Astrocyte of the cerebellum (primary cell): Measurements from ENCODE around the gene GHRHR.

Experiments used
- DNase-seq: peaks from one replicate; pipeline ENCODE4 v3.0.0-alpha.2; 2011; ENCODE audit warnings: low read depth
- H3K4me3 ChIP-seq: 2 replicates; pipeline ENCODE4 v1.5.1; 2011; ENCODE audit warnings: mild to moderate bottlenecking, low read depth, low read length, moderate library complexity
- in situ Hi-C: cut with HindIII; loops from 2 replicates; pipeline ENCODE4 v1.10.0; 2017; ENCODE audit warnings: low sequenced_read_pairs
- TF ChIP-seq, protein P1 (sequence below): IDR thresholded peaks from 2 replicates; pipeline ENCODE4 v1.5.1; 2012; ENCODE audit warnings: low read length, low read depth, moderate library complexity, mild to moderate bottlenecking; ENCODE audit errors: missing control alignments

The GHRHR gene

DNA sequence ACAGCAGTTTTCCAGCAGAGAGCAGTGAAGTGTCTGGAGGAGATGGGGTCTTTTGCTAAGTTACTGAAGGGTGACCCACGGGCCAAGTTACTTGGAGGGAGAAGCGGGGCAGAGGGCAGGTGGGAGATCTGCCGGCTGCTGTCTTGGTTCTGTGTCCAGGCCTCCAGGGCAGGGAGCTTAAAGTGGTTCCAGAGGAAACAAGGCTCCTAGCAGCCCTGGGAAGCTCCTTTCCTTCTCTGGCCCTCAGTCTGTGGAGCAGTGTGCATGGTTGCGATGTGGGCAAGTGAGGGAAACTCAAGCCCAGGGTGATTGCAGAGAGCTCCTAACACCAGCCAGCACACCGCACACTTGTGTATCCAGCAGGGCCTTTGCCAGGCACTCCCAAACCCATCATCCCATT, 6.3 kb downstream of the GHRHR start:
- DNase-seq: no peak

DNA sequence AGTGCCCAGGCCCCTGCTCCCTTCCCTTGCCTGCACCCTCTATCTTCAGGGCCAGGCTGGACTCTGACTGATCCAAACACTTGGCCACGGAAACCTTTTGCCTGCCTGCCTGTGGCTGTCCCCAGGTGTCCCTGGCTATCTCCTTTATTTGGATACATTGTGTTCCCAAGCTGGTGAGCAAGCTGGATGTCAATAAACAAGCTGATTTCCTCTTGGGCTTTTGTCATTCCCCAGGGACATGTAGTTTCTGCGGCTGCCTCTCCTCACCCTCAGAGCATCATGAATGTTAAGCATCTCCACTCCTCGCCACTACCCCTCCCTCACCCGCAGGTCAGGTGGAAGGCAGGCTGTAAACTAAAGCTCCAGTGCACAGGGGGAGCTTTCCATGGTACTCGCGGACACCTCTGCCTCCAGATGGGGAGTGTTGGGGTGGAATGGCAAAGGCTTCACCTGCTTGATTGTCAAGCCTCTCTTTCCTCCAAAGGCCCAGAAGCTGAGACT, 6.9 kb downstream of the GHRHR start:
- in situ Hi-C loops: loop anchor here (25.0 kb wide), 1 partner anchor 92 kb away; the partner anchor contains the start of gene ADCYAP1R1
- DNase-seq: no peak
- TF ChIP-seq, protein P1, sequence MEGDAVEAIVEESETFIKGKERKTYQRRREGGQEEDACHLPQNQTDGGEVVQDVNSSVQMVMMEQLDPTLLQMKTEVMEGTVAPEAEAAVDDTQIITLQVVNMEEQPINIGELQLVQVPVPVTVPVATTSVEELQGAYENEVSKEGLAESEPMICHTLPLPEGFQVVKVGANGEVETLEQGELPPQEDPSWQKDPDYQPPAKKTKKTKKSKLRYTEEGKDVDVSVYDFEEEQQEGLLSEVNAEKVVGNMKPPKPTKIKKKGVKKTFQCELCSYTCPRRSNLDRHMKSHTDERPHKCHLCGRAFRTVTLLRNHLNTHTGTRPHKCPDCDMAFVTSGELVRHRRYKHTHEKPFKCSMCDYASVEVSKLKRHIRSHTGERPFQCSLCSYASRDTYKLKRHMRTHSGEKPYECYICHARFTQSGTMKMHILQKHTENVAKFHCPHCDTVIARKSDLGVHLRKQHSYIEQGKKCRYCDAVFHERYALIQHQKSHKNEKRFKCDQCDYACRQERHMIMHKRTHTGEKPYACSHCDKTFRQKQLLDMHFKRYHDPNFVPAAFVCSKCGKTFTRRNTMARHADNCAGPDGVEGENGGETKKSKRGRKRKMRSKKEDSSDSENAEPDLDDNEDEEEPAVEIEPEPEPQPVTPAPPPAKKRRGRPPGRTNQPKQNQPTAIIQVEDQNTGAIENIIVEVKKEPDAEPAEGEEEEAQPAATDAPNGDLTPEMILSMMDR: no peak
- H3K4me3 ChIP-seq: no peak overlapping the region

More for the DNA sequence above, 6.3 kb downstream of the GHRHR start:
- no peak overlapping the region for H3K4me3 ChIP-seq
- in situ Hi-C loops: loop anchor here (25.0 kb wide), 1 partner anchor 92 kb away; the partner anchor contains the start of gene ADCYAP1R1
- TF ChIP-seq, protein P1: no peak

DNA sequence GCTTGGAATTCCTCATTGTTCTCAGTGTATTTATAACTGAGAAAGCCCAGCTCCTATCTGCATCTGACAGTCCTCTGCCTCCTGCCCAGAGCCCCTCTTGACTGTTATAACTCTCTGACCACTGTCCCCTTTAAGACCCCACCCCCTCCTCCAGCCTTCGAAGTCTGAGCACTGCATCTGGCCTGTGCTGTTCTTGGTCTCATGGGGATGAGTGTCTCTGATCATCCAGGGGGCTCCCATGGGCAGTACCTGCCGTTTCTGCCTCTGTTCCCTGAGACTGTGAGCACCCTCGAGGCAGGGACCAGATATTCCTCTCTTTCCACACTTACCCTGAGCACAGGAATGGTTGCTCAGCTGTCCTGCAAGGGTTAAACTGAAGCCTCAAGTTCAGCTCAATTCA, 7.7 kb downstream of the GHRHR start:
- H3K4me3 ChIP-seq: no peak overlapping the region
- in situ Hi-C loops: loop anchor here (25.0 kb wide), 1 partner anchor 91 kb away; the partner anchor contains the start of gene ADCYAP1R1
- TF ChIP-seq, protein P1: no peak
- DNase-seq: no peak

DNA sequence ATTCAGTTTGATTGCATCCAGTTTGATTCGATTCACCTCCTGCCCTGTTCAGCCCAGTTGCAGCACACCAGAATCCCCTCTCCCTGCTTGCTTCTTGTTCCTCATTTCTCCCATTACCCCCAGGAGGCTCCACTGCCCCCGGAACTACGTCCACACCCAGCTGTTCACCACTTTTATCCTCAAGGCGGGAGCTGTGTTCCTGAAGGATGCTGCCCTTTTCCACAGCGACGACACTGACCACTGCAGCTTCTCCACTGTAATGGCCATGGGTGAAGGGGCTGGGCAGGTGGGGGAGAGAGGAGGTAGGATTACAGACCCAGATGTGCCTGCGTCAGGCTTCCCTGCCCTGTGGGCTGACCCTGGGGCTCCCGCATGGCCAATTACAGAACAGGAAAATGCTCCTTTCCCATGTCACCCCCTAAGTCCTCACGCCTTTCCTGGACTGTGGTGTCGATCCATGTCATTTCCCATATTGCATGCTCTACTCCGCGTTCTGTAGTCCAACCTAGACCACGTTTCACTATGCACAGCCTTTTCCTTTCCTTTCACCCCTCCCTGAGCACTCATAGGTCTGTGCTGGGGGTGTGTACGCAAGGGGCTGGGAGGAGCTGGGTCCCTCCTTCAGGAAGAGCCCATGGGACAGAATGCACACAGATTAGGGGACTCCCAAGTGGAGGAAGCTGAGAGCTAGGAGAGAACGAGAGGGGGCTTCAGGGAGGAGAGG, 8.2 kb downstream of the GHRHR start:
- H3K4me3 ChIP-seq: no peak overlapping the region
- in situ Hi-C loops: loop anchor here (25.0 kb wide), 1 partner anchor 90 kb away; the partner anchor contains the start of gene ADCYAP1R1
- no peak for DNase-seq
- TF ChIP-seq, protein P1: no peak

DNA sequence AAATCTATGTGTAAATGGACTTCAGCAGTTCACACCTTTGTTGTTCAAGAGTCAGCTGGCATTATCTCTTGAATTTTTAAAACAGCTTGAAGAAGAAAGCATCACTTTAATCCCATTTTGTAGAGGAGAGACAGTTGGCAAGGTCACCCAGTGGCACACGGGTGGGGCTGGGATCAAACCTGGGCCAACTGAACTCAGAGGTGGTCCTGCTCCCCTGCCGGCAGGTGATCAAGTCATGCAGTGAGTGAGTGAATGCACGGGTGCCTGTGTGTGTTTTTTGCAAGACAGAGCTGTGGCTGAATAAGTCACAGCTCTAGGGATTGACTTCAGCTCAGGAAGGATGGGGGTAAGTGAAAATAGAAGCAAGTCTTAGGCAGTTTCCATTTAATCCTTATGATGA, 9.5 kb downstream of the GHRHR start:
- no peak for DNase-seq
- H3K4me3 ChIP-seq: no peak overlapping the region
- TF ChIP-seq, protein P1: no peak
- in situ Hi-C loops: loop anchor here (25.0 kb wide), 1 partner anchor 89 kb away; the partner anchor contains the start of gene ADCYAP1R1

DNA sequence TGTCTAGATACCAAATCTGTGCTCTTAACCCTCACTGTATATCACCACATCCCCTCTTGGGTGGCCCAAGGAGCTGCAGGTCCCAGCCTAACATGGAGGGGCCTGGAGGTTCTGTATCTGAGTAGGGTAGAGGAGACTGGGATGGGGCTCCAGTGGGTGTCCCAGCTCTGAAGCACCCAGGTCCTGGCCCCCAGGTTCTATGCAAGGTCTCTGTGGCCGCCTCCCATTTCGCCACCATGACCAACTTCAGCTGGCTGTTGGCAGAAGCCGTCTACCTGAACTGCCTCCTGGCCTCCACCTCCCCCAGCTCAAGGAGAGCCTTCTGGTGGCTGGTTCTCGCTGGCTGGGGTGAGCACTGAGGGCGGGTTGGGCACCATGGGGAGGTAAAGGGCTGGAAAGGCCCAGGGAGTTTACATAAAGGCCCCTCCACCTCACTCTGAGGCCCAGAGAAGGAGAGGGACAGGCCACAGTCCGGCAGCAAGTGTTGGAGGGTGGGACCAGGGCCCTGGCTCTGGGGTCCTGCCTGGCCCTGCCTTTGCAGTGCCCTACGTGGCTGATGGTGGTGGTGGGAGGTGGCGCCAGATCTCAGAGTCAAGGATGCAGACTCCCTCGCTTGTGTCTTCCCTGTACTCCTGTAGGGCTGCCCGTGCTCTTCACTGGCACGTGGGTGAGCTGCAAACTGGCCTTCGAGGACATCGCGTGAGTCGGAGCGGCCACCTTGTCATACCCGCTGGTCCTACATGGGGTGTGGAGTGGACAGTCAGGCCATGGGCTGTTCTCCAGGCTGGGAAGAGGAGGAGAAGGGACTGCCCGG, 10.2 kb downstream of the GHRHR start:
- TF ChIP-seq, protein P1: no peak
- no peak overlapping the region for H3K4me3 ChIP-seq
- in situ Hi-C loops: loop anchor here (25.0 kb wide), 1 partner anchor 88 kb away; the partner anchor contains the start of gene ADCYAP1R1
- DNase-seq: no peak
